HFF-Myc (cell line): ENCODE results near the gene MSI2.

Source experiments
- DNase-seq: peaks from one replicate; pipeline ENCODE4 v3.0.0-alpha.2; 2011; ENCODE audit warnings: low read depth; ENCODE audit errors: extremely low read depth
- H3K4me3 ChIP-seq: replicated peaks from 2 replicates; pipeline ENCODE4 v1.5.1; 2011; ENCODE audit warnings: low read depth, mild to moderate bottlenecking, control low read depth, low read length
- CTCF ChIP-seq: IDR thresholded peaks from 2 replicates; pipeline ENCODE4 v1.5.1; 2012; ENCODE audit warnings: mild to moderate bottlenecking, low read depth, low read length, control low read depth; ENCODE audit errors: missing control alignments

MSI2 gene

GRCh38 chr17:57550668-57551315 is 294.5 kb downstream of the MSI2 start:
- H3K4me3 ChIP-seq: no peak overlapping the region
- DNase-seq: no peak
- TF ChIP-seq CTCF: no peak

GRCh38 chr17:57551321-57552079 is 295.2 kb downstream of the MSI2 start:
- no peak overlapping the region for H3K4me3 ChIP-seq
- no peak for TF ChIP-seq CTCF
- no peak for DNase-seq

GRCh38 chr17:57552114-57552624 is 295.8 kb downstream of the MSI2 start:
- peak; percentile 60 for TF ChIP-seq CTCF

GRCh38 chr17:57553526-57553925 is 297.2 kb downstream of the MSI2 start:
- no peak for DNase-seq

More at GRCh38 chr17:57552114-57552624, 295.8 kb downstream of the MSI2 start:
- H3K4me3 ChIP-seq: no peak overlapping the region
- no peak for DNase-seq

GRCh38 chr17:57553991-57554825 is 297.9 kb downstream of the MSI2 start:
- H3K4me3 ChIP-seq: no peak overlapping the region
- no peak for TF ChIP-seq CTCF
- DNase-seq: no peak

More at GRCh38 chr17:57553526-57553925, 297.2 kb downstream of the MSI2 start:
- TF ChIP-seq CTCF: no peak
- no peak overlapping the region for H3K4me3 ChIP-seq

- no peak for TF ChIP-seq CTCF
- H3K4me3 ChIP-seq: no peak overlapping the region
- no peak for DNase-seq
Observed at GRCh38 chr17:57554826-57555635, 298.7 kb downstream of the MSI2 start.
